A549 (cell line): Measurements from ENCODE around the gene NELFA. TPM values are rescaled to one million over a fixed set of nuclear protein-coding genes. Genes with fewer than 3 reads are reported as not detected.

Source experiments
- ATAC-seq, 2 experiments: fragments of 200-7000 bp in 1 of 2; fragments of >200 bp in 1 of 2; cut with Nextera tagmentation in 1 of 2; cut with Tn5 transposase in 1 of 2; 3 replicates each; pipeline versions ENCODE4 v1.8.0 to v1.9.1; 2018 to 2020; ENCODE audit warnings: mild to moderate bottlenecking in 1 of 2, moderate library complexity in 1 of 2
- CTCF ChIA-PET: fragments of 300-600 bp; sonication (Branson Sonifier 250); formaldehyde crosslinking; extraction: SDS; loops from one replicate; lab custom pipeline; 2021; ENCODE audit warnings: antibody characterized with exemption, inconsistent platforms; lab: Yijun Ruan, JAX
- POLR2A ChIA-PET: fragments of 350-600 bp; formaldehyde crosslinking; extraction: SDS; loops from one replicate; lab custom pipeline; 2021; ENCODE audit warnings: antibody characterized with exemption, inconsistent platforms; lab: Yijun Ruan, JAX
- DNase-seq, 2 experiments: peaks; one replicate each; pipeline versions ENCODE4 v3.0.0 to v3.0.0-alpha.2; 2011 to 2016; ENCODE audit warnings: low read depth in 1 of 2, low spot score in 1 of 2
- FAIRE-seq: peaks from 2 replicates; lab custom pipeline; 2011; peaks lifted over from hg19 to GRCh38; lab: Jason Lieb, UNC
- H3K27ac ChIP-seq, 2 experiments: fragments of >200 bp; sonication (Bioruptor Twin); formaldehyde crosslinking; 3 replicates each; pipeline ENCODE4 v1.5.1; 2016 to 2017
- H3K4me1 ChIP-seq: fragments of >200 bp; sonication (Bioruptor Twin); formaldehyde crosslinking; 3 replicates; pipeline ENCODE4 v1.6.1; 2016
- H3K4me2 ChIP-seq: fragments of >200 bp; sonication (Bioruptor Twin); formaldehyde crosslinking; 3 replicates; pipeline ENCODE4 v1.6.1; 2016
- H3K4me3 ChIP-seq: fragments of >200 bp; sonication (Bioruptor Twin); formaldehyde crosslinking; 3 replicates; pipeline ENCODE4 v1.5.1; 2016
- H3K9me3 ChIP-seq: fragments of >200 bp; sonication (Bioruptor Twin); formaldehyde crosslinking; 3 replicates; pipeline ENCODE4 v1.6.1; 2016
- CBX8 ChIP-seq: fragments of 200-600 bp; sonication (generic); IDR thresholded peaks from 2 replicates; pipeline ENCODE4 v1.6.1; 2016
- CHD2 ChIP-seq: fragments of 150-350 bp; IDR thresholded peaks from 2 replicates; pipeline ENCODE4 v1.6.1; 2014; ENCODE audit warnings: low read length; ENCODE audit not compliant: partially characterized antibody
- JUNB ChIP-seq: fragments of >200 bp; sonication (Bioruptor Twin); formaldehyde crosslinking; IDR thresholded peaks from 2 replicates; pipeline ENCODE4 v1.6.1; 2016
- KDM5A ChIP-seq: fragments of 200-600 bp; sonication (generic); IDR thresholded peaks from 2 replicates; pipeline ENCODE4 v1.6.1; 2016; ENCODE audit warnings: antibody characterized with exemption, mild to moderate bottlenecking
- MYC ChIP-seq: IDR thresholded peaks from 2 replicates; pipeline ENCODE4 v1.6.1; 2012; ENCODE audit warnings: mild to moderate bottlenecking, inconsistent platforms, low read length, improper control_type of control experiment, borderline replicate concordance
- NR3C1 ChIP-seq: fragments of >200 bp; sonication (Bioruptor Twin); formaldehyde crosslinking; IDR thresholded peaks from 3 replicates; pipeline ENCODE4 v1.6.1; 2017
- POLR2A ChIP-seq: IDR thresholded peaks from 2 replicates; pipeline ENCODE4 v1.6.1; 2012; ENCODE audit warnings: mild to moderate bottlenecking, low read length
- RARB ChIP-seq: fragments of 250-450 bp; sonication (Bioruptor Pico); IDR thresholded peaks from 2 replicates; pipeline ENCODE4 v1.8.0; 2021; ENCODE audit warnings: mild to moderate bottlenecking, moderate library complexity
- RCOR1 ChIP-seq: fragments of 150-350 bp; IDR thresholded peaks from 2 replicates; pipeline ENCODE4 v1.6.1; 2014; ENCODE audit warnings: antibody characterized with exemption, low read length, low read depth
- TFCP2L1 ChIP-seq: fragments of 250-450 bp; sonication (Bioruptor Pico); IDR thresholded peaks from 2 replicates; pipeline ENCODE4 v1.5.0; 2021; ENCODE audit warnings: mild to moderate bottlenecking
- ZC3H11A ChIP-seq: fragments of 450-650 bp; IDR thresholded peaks from 2 replicates; pipeline ENCODE4 v1.6.1; 2014; ENCODE audit warnings: antibody characterized with exemption, mild to moderate bottlenecking
- WGBS: methylation state at CpG from one replicate; pipeline ENCODE4 v1.1.6; 2017; ENCODE audit errors: missing lambda C conversion rate; 5-methylcytosine and 5-hydroxymethylcytosine counted together
- polyA plus RNA-seq, 4 experiments: library from polyadenylated mRNA; depleted of rRNA in 3 of 4; stranded (reverse); fragments of >200 nt; fragmentation: RNase III in 1 of 4; extraction: RNeasy Plus Mini Kit Qiagen cat#74134 plus additional on column Dnase treatment in 1 of 4; gene quantifications; 2 replicates in 3 of 4; 3 replicates in 1 of 4; pipeline ENCODE4 v1.2.3, GENCODE V29; 2011 to 2017
- TF ChIP-seq, protein P1 (sequence below): fragments of 250-450 bp; sonication (Bioruptor Pico); IDR thresholded peaks from 2 replicates; pipeline ENCODE4 v1.5.0; 2020; ENCODE audit warnings: low read depth, mild to moderate bottlenecking, moderate library complexity
- TF ChIP-seq, protein P2 (sequence below): fragments of >200 bp; sonication (Bioruptor Twin); formaldehyde crosslinking; IDR thresholded peaks from 2 replicates; pipeline ENCODE4 v1.6.1; 2016
- TF ChIP-seq, protein P3 (sequence below): IDR thresholded peaks from 2 replicates; pipeline ENCODE4 v1.6.1; 2012
- TF ChIP-seq, protein P4 (sequence below): fragments of >200 bp; sonication (Bioruptor Twin); formaldehyde crosslinking; IDR thresholded peaks from 3 replicates; pipeline ENCODE4 v1.5.1; 2016
- TF ChIP-seq, protein P5 (sequence below): fragments of 450-650 bp; IDR thresholded peaks from 2 replicates; pipeline ENCODE4 v1.6.1; 2014; ENCODE audit warnings: antibody characterized with exemption
- TF ChIP-seq, protein P6 (sequence below): IDR thresholded peaks from 2 replicates; pipeline ENCODE4 v1.6.1; 2012

The NELFA gene
- polyA plus RNA-seq, 2 of the 4 experiments (the other 2 are of a cell fraction): 11.1 to 18.3 TPM

DNA sequence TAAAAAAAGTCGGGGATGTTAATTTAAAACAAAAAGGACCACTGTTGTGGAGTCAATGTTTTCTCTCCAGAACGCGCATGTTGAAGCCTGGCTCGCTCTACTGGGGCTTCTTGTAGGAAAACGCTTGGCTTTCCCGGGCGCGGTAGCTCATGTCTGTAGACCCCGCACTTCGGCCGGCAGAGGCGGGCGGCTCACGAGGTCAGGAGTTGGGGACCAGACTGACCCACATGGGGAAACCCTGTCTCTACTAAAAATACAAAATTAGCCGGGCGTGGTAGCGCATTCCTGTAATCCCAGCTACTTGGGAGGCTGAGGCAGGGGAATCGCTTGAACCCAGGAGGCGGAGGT, 15.6 kb downstream of the NELFA start:
- Histone ChIP-seq H3K4me2 (no peak overlapping the region), H3K9me3 (no peaks in the 10 kb centered on the region), H3K4me1 (no peaks in the 10 kb centered on the region), H3K27ac (no peak overlapping the region), H3K4me3 (no peak overlapping the region)
- TF ChIP-seq, protein P1, sequence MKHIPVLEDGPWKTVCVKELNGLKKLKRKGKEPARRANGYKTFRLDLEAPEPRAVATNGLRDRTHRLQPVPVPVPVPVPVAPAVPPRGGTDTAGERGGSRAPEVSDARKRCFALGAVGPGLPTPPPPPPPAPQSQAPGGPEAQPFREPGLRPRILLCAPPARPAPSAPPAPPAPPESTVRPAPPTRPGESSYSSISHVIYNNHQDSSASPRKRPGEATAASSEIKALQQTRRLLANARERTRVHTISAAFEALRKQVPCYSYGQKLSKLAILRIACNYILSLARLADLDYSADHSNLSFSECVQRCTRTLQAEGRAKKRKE (CRISPR knock-in tag): no peak
- no peak for FAIRE-seq
- ATAC-seq: no peak
- no peak for DNase-seq
- POLR2A ChIA-PET: no interaction called here
- WGBS: 94% methylated on average over 19 of the region's 19 CpGs
- CTCF ChIA-PET: no interaction called here

DNA sequence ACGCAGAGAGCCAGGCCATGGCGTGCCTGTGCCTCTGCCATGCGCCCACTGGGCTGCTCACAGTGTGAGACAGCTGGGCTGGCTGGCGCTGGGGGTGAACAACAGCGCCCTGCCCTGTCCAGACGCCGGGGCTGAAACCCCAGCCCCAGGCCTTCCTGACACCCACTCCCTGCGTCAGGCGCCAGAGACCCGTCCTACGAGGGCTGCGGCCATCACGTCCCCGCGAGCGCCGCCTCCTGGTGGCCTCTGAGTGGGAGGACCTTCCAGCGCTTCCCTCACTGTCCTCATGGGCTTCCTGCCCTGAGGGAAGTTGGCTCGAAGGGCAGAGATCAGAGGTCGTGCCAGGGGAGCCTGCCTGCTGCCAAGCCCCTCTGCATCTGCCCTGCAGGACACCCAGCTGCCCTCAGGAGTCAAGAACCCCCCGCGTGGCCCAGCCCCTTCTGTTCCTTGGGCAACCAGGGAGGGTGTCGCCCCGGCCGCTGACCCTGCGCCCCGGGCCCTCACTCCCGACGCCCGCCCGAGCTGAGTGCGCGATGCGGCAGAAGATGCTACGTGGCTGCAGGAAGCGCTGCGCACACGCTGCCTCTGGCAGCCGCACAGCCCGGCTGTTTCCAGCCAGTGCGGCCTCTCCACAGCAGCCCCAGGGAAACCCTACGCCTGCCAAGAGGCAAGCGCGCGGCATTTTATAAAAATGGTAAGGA, 16.2 kb downstream of the NELFA start:
- 93% methylated on average over 15 of the region's 45 CpGs for WGBS
- H3K4me3 ChIP-seq: no peak overlapping the region
- no peak for DNase-seq
- H3K4me2 ChIP-seq: no peak overlapping the region
- POLR2A ChIA-PET: no interaction called here
- TF ChIP-seq KDM5A (no peak), RCOR1 (no peak), POLR2A (no peak), MYC (no peak), CBX8 (no peak), ZC3H11A (no peak), TFCP2L1 (CRISPR knock-in tag) (no peak), RARB (CRISPR knock-in tag) (no peak), JUNB (no peak), NR3C1 (no peak), CHD2 (no peak)
- TF ChIP-seq, protein P2, sequence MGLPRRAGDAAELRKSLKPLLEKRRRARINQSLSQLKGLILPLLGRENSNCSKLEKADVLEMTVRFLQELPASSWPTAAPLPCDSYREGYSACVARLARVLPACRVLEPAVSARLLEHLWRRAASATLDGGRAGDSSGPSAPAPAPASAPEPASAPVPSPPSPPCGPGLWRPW: no peak
- TF ChIP-seq, protein P1 (CRISPR knock-in tag): no peak
- TF ChIP-seq, protein P3, sequence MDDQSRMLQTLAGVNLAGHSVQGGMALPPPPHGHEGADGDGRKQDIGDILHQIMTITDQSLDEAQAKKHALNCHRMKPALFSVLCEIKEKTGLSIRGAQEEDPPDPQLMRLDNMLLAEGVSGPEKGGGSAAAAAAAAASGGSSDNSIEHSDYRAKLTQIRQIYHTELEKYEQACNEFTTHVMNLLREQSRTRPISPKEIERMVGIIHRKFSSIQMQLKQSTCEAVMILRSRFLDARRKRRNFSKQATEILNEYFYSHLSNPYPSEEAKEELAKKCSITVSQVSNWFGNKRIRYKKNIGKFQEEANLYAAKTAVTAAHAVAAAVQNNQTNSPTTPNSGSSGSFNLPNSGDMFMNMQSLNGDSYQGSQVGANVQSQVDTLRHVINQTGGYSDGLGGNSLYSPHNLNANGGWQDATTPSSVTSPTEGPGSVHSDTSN: no peak
- TF ChIP-seq, protein P4, sequence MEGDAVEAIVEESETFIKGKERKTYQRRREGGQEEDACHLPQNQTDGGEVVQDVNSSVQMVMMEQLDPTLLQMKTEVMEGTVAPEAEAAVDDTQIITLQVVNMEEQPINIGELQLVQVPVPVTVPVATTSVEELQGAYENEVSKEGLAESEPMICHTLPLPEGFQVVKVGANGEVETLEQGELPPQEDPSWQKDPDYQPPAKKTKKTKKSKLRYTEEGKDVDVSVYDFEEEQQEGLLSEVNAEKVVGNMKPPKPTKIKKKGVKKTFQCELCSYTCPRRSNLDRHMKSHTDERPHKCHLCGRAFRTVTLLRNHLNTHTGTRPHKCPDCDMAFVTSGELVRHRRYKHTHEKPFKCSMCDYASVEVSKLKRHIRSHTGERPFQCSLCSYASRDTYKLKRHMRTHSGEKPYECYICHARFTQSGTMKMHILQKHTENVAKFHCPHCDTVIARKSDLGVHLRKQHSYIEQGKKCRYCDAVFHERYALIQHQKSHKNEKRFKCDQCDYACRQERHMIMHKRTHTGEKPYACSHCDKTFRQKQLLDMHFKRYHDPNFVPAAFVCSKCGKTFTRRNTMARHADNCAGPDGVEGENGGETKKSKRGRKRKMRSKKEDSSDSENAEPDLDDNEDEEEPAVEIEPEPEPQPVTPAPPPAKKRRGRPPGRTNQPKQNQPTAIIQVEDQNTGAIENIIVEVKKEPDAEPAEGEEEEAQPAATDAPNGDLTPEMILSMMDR: no peak
- TF ChIP-seq, protein P5, sequence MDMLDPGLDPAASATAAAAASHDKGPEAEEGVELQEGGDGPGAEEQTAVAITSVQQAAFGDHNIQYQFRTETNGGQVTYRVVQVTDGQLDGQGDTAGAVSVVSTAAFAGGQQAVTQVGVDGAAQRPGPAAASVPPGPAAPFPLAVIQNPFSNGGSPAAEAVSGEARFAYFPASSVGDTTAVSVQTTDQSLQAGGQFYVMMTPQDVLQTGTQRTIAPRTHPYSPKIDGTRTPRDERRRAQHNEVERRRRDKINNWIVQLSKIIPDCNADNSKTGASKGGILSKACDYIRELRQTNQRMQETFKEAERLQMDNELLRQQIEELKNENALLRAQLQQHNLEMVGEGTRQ: no peak
- TF ChIP-seq, protein P6, sequence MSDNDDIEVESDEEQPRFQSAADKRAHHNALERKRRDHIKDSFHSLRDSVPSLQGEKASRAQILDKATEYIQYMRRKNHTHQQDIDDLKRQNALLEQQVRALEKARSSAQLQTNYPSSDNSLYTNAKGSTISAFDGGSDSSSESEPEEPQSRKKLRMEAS: no peak
- H3K4me1 ChIP-seq: no peaks in the 10 kb centered on the region
- ATAC-seq: no peak; a peak in 2 of 6 replicates
- no peaks in the 10 kb centered on the region for H3K9me3 ChIP-seq
- no peak for FAIRE-seq
- H3K27ac ChIP-seq: no peak overlapping the region
- CTCF ChIA-PET: no interaction called here
